B cell (primary cell): Measurements from ENCODE around the gene ELMO1. TPM values are rescaled to one million over a fixed set of nuclear protein-coding genes. Genes with fewer than 3 reads are reported as not detected.

Experiments used
- ATAC-seq: fragments of 200-7000 bp; cut with Tn5 transposase; one replicate; pipeline ENCODE4 v1.10.0; 2021; ENCODE audit warnings: low read depth, mild to moderate bottlenecking, moderate number of reproducible peaks, moderate library complexity
- CTCF ChIA-PET: fragments of 350-600 bp; sonication (Branson Sonifier 250); formaldehyde crosslinking; loops from one replicate; lab custom pipeline; 2021; ENCODE audit warnings: antibody characterized with exemption, inconsistent platforms; lab: Charles Lee
- POLR2A ChIA-PET: fragments of 350-600 bp; sonication (Branson Sonifier 250); formaldehyde crosslinking; loops from one replicate; lab custom pipeline; 2021; ENCODE audit warnings: antibody characterized with exemption; lab: Charles Lee
- DNase-seq: peaks from one replicate; pipeline ENCODE4 v3.0.0; 2013
- H2AFZ ChIP-seq: 2 replicates; pipeline ENCODE4 v1.6.1; 2012; ENCODE audit warnings: mild to moderate bottlenecking, low read depth, low read length; ENCODE audit not compliant: insufficient read depth, poor library complexity, severe bottlenecking
- H3K27ac ChIP-seq, 2 donors: 1 replicate in 1 of 2; 2 replicates in 1 of 2; pipeline ENCODE4 v1.5.1; 2012 to 2013; ENCODE audit warnings: low read length in 2 of 2, mild to moderate bottlenecking in 2 of 2, moderate library complexity in 1 of 2
- H3K27me3 ChIP-seq, 4 experiments: fragments of 200-600 bp in 1 of 4; sonication (generic) in 1 of 4; replicated peaks in 1 of 4; 1 replicate in 2 of 4; 2 replicates in 2 of 4; pipeline versions ENCODE4 v1.6.1 to v1.7.0; 2013 to 2016; ENCODE audit warnings: low read length in 3 of 4, mild to moderate bottlenecking in 2 of 4, mixed read lengths in 1 of 4, moderate library complexity in 1 of 4; ENCODE audit not compliant: insufficient read depth in 4 of 4, control insufficient read depth in 3 of 4; ENCODE audit errors: control extremely low read depth in 1 of 4
- H3K36me3 ChIP-seq, 2 experiments: replicated peaks in 1 of 2; 1 replicate in 1 of 2; 2 replicates in 1 of 2; pipeline versions ENCODE4 v1.6.1 to v1.7.1; 2013; ENCODE audit warnings: low read length in 1 of 2; ENCODE audit not compliant: insufficient read depth in 2 of 2, control insufficient read depth in 1 of 2; ENCODE audit errors: control extremely low read depth in 1 of 2, extremely low read depth in 1 of 2
- H3K4me1 ChIP-seq, 2 donors: fragments of 200-600 bp in 1 of 2; sonication (generic) in 1 of 2; 1 replicate in 1 of 2; 2 replicates in 1 of 2; pipeline versions ENCODE4 v1.5.1 to v1.6.1; 2013 to 2017; ENCODE audit warnings: low read length in 2 of 2; ENCODE audit not compliant: control insufficient read depth in 2 of 2, insufficient read depth in 2 of 2
- H3K4me2 ChIP-seq: replicated peaks from 2 replicates; pipeline ENCODE3; 2012; ENCODE audit warnings: mild to moderate bottlenecking, low read depth, low read length; ENCODE audit not compliant: poor library complexity, severe bottlenecking
- H3K4me3 ChIP-seq, 5 experiments: fragments of 200-600 bp in 1 of 5; sonication (generic) in 1 of 5; 1 replicate in 3 of 5; 2 replicates in 2 of 5; pipeline versions ENCODE4 v1.5.1 to v1.7.0; 2011 to 2016; ENCODE audit warnings: low read length in 4 of 5, mild to moderate bottlenecking in 4 of 5, low read depth in 2 of 5, control low read depth in 1 of 5, moderate library complexity in 1 of 5; ENCODE audit not compliant: insufficient read depth in 1 of 5; ENCODE audit errors: control extremely low read depth in 1 of 5, extremely low read depth in 1 of 5
- H3K79me2 ChIP-seq: fragments of 200-600 bp; sonication (generic); one replicate; pipeline ENCODE4 v1.6.0; 2016; ENCODE audit warnings: low read length; ENCODE audit not compliant: control insufficient read depth, insufficient read depth
- H3K9ac ChIP-seq: fragments of 200-600 bp; sonication (generic); 2 replicates; pipeline ENCODE4 v1.6.1; 2017; ENCODE audit warnings: mild to moderate bottlenecking, low read length, moderate library complexity
- H3K9me3 ChIP-seq, 3 donors: one replicate each; pipeline versions ENCODE4 v1.6.1 to v1.7.1; 2013; ENCODE audit warnings: low read length in 2 of 3; ENCODE audit not compliant: control insufficient read depth in 2 of 3, insufficient read depth in 1 of 3; ENCODE audit errors: control extremely low read depth in 1 of 3
- H4K20me1 ChIP-seq: 2 replicates; pipeline ENCODE4 v1.6.0; 2012; ENCODE audit warnings: mild to moderate bottlenecking, low read length; ENCODE audit not compliant: insufficient read depth, control insufficient read depth, poor library complexity, severe bottlenecking
- H3K27ac Mint-ChIP-seq: one replicate; pipeline ENCODE4 v1.8.0; 2021; ENCODE audit warnings: mixed read lengths
- H3K27me3 Mint-ChIP-seq: one replicate; pipeline ENCODE4 v1.8.0; 2021; ENCODE audit warnings: mixed read lengths
- H3K4me1 Mint-ChIP-seq: one replicate; pipeline ENCODE4 v1.8.0; 2021; ENCODE audit warnings: mixed read lengths
- H3K4me3 Mint-ChIP-seq: one replicate; pipeline ENCODE4 v1.8.0; 2021; ENCODE audit warnings: mixed read lengths
- H3K9me3 Mint-ChIP-seq: one replicate; pipeline ENCODE4 v1.8.0; 2022; ENCODE audit warnings: mixed read lengths; ENCODE audit not compliant: insufficient read depth
- EZH2 ChIP-seq: IDR thresholded peaks from 2 replicates; pipeline ENCODE4 v1.6.1; 2012; ENCODE audit warnings: borderline replicate concordance, low read depth, mild to moderate bottlenecking, moderate library complexity, low read length; ENCODE audit not compliant: insufficient read depth, poor library complexity, severe bottlenecking
- WGBS: methylation state at CpG from one replicate; pipeline ENCODE4 v1.1.5; 2013; ENCODE audit warnings: missing lambda C conversion rate; ENCODE audit not compliant: insufficient coverage; 5-methylcytosine and 5-hydroxymethylcytosine counted together
- intact Hi-C: fragments of 100-400 bp; cut with micrococcal nuclease; formaldehyde crosslinking; loops from one replicate; pipeline ENCODE4 v1.10.0; 2022
- polyA plus RNA-seq: library from polyadenylated mRNA; depleted of rRNA; stranded (reverse); fragments of >200 nt; gene quantifications from 2 replicates; pipeline ENCODE4 v1.2.3, GENCODE V29; 2012
- total RNA-seq, 2 donors: library from RNA; stranded (reverse); fragments of 120-200 nt in 1 of 2; gene quantifications; 1 replicate in 1 of 2; 2 replicates in 1 of 2; pipeline versions ENCODE4 v1.2.3 to v1.2.4, GENCODE V29; 2013 to 2022
- TF ChIP-seq, protein P1 (sequence below): fragments of 200-600 bp; IDR thresholded peaks from one replicate; pipeline ENCODE4 v1.8.0; 2022; ENCODE audit warnings: antibody characterized with exemption, mild to moderate bottlenecking

ELMO1 gene
- total and polyA plus RNA-seq, 2 donors (not counting 1 experiment from before 2014, with no cell fraction given) = 44.7 to 177 TPM

- ChIA-PET CTCF (no interaction called here), POLR2A (no interaction called here)
- no peak overlapping the region for H3K27ac Mint-ChIP-seq
- TF ChIP-seq, protein P1, sequence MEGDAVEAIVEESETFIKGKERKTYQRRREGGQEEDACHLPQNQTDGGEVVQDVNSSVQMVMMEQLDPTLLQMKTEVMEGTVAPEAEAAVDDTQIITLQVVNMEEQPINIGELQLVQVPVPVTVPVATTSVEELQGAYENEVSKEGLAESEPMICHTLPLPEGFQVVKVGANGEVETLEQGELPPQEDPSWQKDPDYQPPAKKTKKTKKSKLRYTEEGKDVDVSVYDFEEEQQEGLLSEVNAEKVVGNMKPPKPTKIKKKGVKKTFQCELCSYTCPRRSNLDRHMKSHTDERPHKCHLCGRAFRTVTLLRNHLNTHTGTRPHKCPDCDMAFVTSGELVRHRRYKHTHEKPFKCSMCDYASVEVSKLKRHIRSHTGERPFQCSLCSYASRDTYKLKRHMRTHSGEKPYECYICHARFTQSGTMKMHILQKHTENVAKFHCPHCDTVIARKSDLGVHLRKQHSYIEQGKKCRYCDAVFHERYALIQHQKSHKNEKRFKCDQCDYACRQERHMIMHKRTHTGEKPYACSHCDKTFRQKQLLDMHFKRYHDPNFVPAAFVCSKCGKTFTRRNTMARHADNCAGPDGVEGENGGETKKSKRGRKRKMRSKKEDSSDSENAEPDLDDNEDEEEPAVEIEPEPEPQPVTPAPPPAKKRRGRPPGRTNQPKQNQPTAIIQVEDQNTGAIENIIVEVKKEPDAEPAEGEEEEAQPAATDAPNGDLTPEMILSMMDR = no peak
- no peak for TF ChIP-seq EZH2
- H3K9me3 ChIP-seq = peaks cover 13 to 52% (median 26%) of the 10 kb centered on the region in 3 donors
- peaks cover 16% of the 10 kb centered on the region for H3K9me3 Mint-ChIP-seq
- H4K20me1 ChIP-seq = peaks cover 6% of the 10 kb centered on the region
- ATAC-seq (no peak), DNase-seq (no peak)
- H3K4me1 Mint-ChIP-seq = peaks cover 55% of the 10 kb centered on the region
- WGBS = no CpG with 5 or more reads among the region's 1 CpG
- H3K36me3 ChIP-seq = peaks cover 4 to 24% of the 10 kb centered on the region in 2 experiments
- no peak overlapping the region for H3K4me2 ChIP-seq
- H3K27me3 ChIP-seq = no peaks in the 10 kb centered on the region
- H3K4me3 Mint-ChIP-seq = no peak overlapping the region
- H3K9ac ChIP-seq = no peak overlapping the region
- no peak overlapping the region for H3K4me3 ChIP-seq
- peaks cover 13% of the 10 kb centered on the region for H3K79me2 ChIP-seq
- intact Hi-C loops = no loop called here
- H3K4me1 ChIP-seq = peaks cover 36 to 49% of the 10 kb centered on the region in 2 donors
- no peak overlapping the region for H3K27ac ChIP-seq
- H2AFZ ChIP-seq = no peak overlapping the region
- no peaks in the 10 kb centered on the region for H3K27me3 Mint-ChIP-seq
These were observed 507.3 kb downstream of the ELMO1 start for GRCh38 chr7:36941359-36941758.

DNA sequence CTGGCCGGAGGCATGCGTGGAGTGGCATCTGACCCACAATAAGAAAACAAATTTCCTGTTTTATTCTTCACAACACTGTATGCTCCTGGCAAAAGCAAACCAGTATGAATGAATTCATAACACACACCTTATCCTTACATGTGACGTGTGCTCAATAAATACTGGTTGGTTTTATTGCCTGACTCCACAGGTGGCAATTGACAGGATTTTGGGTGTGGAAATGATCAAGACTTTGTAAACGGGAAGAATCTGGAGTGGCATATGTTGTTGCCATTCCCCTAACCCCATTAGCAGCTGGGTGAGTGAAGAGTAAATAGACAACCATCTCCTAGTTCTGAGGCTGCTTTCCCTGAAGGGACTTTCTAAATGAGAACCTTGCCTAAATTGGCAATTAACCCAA is 508.8 kb downstream of the ELMO1 start:
- no peak overlapping the region for H3K27ac Mint-ChIP-seq
- no peak overlapping the region for H3K4me3 Mint-ChIP-seq
- Histone ChIP-seq H3K36me3 (peaks cover 4 to 33% of the 10 kb centered on the region in 2 experiments), H3K4me3 (no peak overlapping the region), H3K27me3 (no peaks in the 10 kb centered on the region), H3K9ac (no peak overlapping the region), H3K9me3 (peaks cover 13 to 55% (median 36%) of the 10 kb centered on the region in 3 donors), H3K79me2 (peaks cover 23% of the 10 kb centered on the region), H3K4me1 (peaks cover 36 to 37% of the 10 kb centered on the region in 2 donors), H3K27ac (no peak overlapping the region), H4K20me1 (peaks cover 6% of the 10 kb centered on the region), H3K4me2 (no peak overlapping the region), H2AFZ (no peak overlapping the region)
- no peaks in the 10 kb centered on the region for H3K27me3 Mint-ChIP-seq
- POLR2A ChIA-PET = no interaction called here
- ATAC-seq = no peak
- WGBS = no CpG with 5 or more reads among the region's 4 CpGs
- no peak for DNase-seq
- TF ChIP-seq EZH2 = no peak
- TF ChIP-seq, protein P1 = no peak
- H3K9me3 Mint-ChIP-seq = peaks cover 19% of the 10 kb centered on the region
- intact Hi-C loops = no loop called here
- H3K4me1 Mint-ChIP-seq = peaks cover 41% of the 10 kb centered on the region
- CTCF ChIA-PET = no interaction called here
